Neural progenitor cell (in vitro differentiated cells): Measurements from ENCODE around the gene AMN1. TPM values are rescaled to one million over a fixed set of nuclear protein-coding genes. Genes with fewer than 3 reads are reported as not detected.

Experiments used
- DNase-seq: peaks from one replicate; pipeline ENCODE4 v3.0.0-alpha.2; 2016; ENCODE audit warnings: low spot score
- H2AFZ ChIP-seq: fragments of 200-600 bp; sonication (generic); replicated peaks from 2 replicates; pipeline ENCODE4 v1.6.1; 2016; ENCODE audit warnings: antibody characterized with exemption
- H3F3A ChIP-seq: fragments of 200-600 bp; sonication (generic); 2 replicates; pipeline ENCODE4 v1.6.1; 2016; ENCODE audit warnings: antibody characterized with exemption, low read depth
- H3K27ac ChIP-seq: fragments of 200-600 bp; sonication (generic); 2 replicates; pipeline ENCODE4 v1.5.1; 2016; ENCODE audit warnings: mild to moderate bottlenecking
- H3K27me3 ChIP-seq: fragments of 200-600 bp; sonication (generic); 2 replicates; pipeline ENCODE4 v1.6.1; 2016; ENCODE audit warnings: mild to moderate bottlenecking, moderate library complexity
- H3K36me3 ChIP-seq: fragments of 200-600 bp; sonication (generic); 2 replicates; pipeline ENCODE4 v1.5.1; 2016
- H3K4me1 ChIP-seq: fragments of 200-600 bp; sonication (generic); 2 replicates; pipeline ENCODE4 v1.6.1; 2016; ENCODE audit warnings: mixed run types
- H3K4me2 ChIP-seq: fragments of 200-600 bp; sonication (generic); 2 replicates; pipeline ENCODE4 v1.6.1; 2016
- H3K4me3 ChIP-seq: fragments of 200-600 bp; sonication (generic); 2 replicates; pipeline ENCODE4 v1.5.1; 2016
- H3K79me2 ChIP-seq: fragments of 200-600 bp; sonication (generic); 2 replicates; pipeline ENCODE4 v1.6.1; 2016; ENCODE audit warnings: low read depth
- H3K9ac ChIP-seq: fragments of 200-600 bp; sonication (generic); 2 replicates; pipeline ENCODE4 v1.6.1; 2016
- H3K9me3 ChIP-seq: fragments of 200-600 bp; sonication (generic); 2 replicates; pipeline ENCODE4 v1.5.1; 2016; ENCODE audit warnings: low read depth
- H4K20me1 ChIP-seq: fragments of 200-600 bp; sonication (generic); 2 replicates; pipeline ENCODE4 v1.6.1; 2016; ENCODE audit warnings: low read depth
- H3K27ac Mint-ChIP-seq: 3 replicates; pipeline ENCODE4 v1.8.0; 2021; ENCODE audit warnings: mixed read lengths
- H3K27me3 Mint-ChIP-seq: 2 replicates; pipeline ENCODE4 v1.8.0; 2022; ENCODE audit warnings: low read depth, mild to moderate bottlenecking, inconsistent platforms, moderate library complexity, mixed read lengths; ENCODE audit not compliant: insufficient read depth
- H3K36me3 Mint-ChIP-seq: 3 replicates; pipeline ENCODE4 v1.8.0; 2021; ENCODE audit warnings: mixed read lengths
- H3K4me1 Mint-ChIP-seq: 3 replicates; pipeline ENCODE4 v1.8.0; 2021; ENCODE audit warnings: mixed read lengths
- H3K4me3 Mint-ChIP-seq: 3 replicates; pipeline ENCODE4 v1.8.0; 2021; ENCODE audit warnings: mild to moderate bottlenecking, moderate library complexity, mixed read lengths
- H3K9me3 Mint-ChIP-seq: 3 replicates; pipeline ENCODE4 v1.8.0; 2020; ENCODE audit warnings: mixed read lengths
- CTCF ChIP-seq: fragments of 200-600 bp; sonication (generic); IDR thresholded peaks from 2 replicates; pipeline ENCODE4 v1.5.1; 2017; ENCODE audit warnings: antibody characterized with exemption, mild to moderate bottlenecking
- EZH2 ChIP-seq: fragments of 200-600 bp; sonication (generic); IDR thresholded peaks from 2 replicates; pipeline ENCODE4 v1.6.1; 2017; ENCODE audit warnings: antibody characterized with exemption, mild to moderate bottlenecking, moderate library complexity
- EZH2phosphoT487 ChIP-seq: fragments of 200-600 bp; sonication (generic); IDR thresholded peaks from 2 replicates; pipeline ENCODE4 v1.6.1; 2017; ENCODE audit warnings: antibody characterized with exemption
- total RNA-seq: library from RNA; depleted of rRNA; stranded (reverse); fragments of >200 nt; gene quantifications from 2 replicates; pipeline ENCODE4 v1.2.3, GENCODE V29; 2015; ENCODE audit warnings: low replicate concordance

The AMN1 gene
- total RNA-seq, 1 donor from 2014 or later, result 29.4 TPM

GRCh38 chr12:31740628-31741027 is 11.8 kb upstream of the AMN1 start:
- TF ChIP-seq CTCF (no peak), EZH2phosphoT487 (no peak), EZH2 (no peak)
- Histone ChIP-seq H3K79me2 (no peaks in the 10 kb centered on the region), H3K27ac (no peak overlapping the region), H3K9ac (no peak overlapping the region), H3K36me3 (no peaks in the 10 kb centered on the region), H3F3A (no peaks in the 10 kb centered on the region), H3K4me3 (no peak overlapping the region), H4K20me1 (no peaks in the 10 kb centered on the region), H3K27me3 (peaks cover 3% of the 10 kb centered on the region), H3K9me3 (no peaks in the 10 kb centered on the region), H3K4me1 (no peaks in the 10 kb centered on the region), H2AFZ (no peak overlapping the region), H3K4me2 (no peak overlapping the region)
- Mint-ChIP-seq H3K9me3 (no peaks in the 10 kb centered on the region), H3K36me3 (no peaks in the 10 kb centered on the region), H3K27ac (no peak overlapping the region), H3K4me1 (no peaks in the 10 kb centered on the region), H3K4me3 (no peak overlapping the region), H3K27me3 (no peaks in the 10 kb centered on the region)
- no peak for DNase-seq

GRCh38 chr12:31737763-31738162 is 8.9 kb upstream of the AMN1 start:
- TF ChIP-seq EZH2phosphoT487 (no peak), EZH2 (no peak), CTCF (no peak)
- Histone ChIP-seq H3F3A (no peaks in the 10 kb centered on the region), H3K36me3 (no peaks in the 10 kb centered on the region), H3K4me3 (no peak overlapping the region), H3K27ac (no peak overlapping the region), H3K9me3 (no peaks in the 10 kb centered on the region), H3K27me3 (peaks cover 2% of the 10 kb centered on the region), H3K4me2 (no peak overlapping the region), H2AFZ (no peak overlapping the region), H4K20me1 (no peaks in the 10 kb centered on the region), H3K9ac (no peak overlapping the region), H3K4me1 (no peaks in the 10 kb centered on the region), H3K79me2 (no peaks in the 10 kb centered on the region)
- Mint-ChIP-seq H3K9me3 (no peaks in the 10 kb centered on the region), H3K27me3 (peaks cover 2% of the 10 kb centered on the region), H3K36me3 (no peaks in the 10 kb centered on the region), H3K27ac (no peak overlapping the region), H3K4me3 (no peak overlapping the region), H3K4me1 (peaks cover 4% of the 10 kb centered on the region)
- DNase-seq, result no peak

DNA sequence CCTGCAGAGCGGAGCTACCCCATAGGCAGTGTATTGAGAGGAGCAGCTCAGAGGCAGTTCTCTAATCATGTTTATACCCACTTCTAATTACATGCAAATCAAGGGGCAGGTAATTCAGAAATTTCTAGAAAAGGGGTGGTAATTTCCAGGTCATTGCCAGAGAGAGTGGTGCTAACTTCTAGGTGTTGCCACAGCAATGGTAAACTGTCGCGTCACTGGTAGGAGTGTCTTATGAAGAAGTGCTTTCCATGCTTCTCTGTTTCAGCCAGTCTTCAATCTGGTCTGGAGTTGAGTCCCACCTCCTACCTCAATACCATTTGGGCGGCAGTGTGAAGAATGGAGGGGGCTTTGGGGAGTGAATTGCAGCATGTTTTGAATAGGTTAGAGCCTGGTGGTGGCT is 8.5 kb upstream of the AMN1 start:
- no peaks in the 10 kb centered on the region for H3K9me3 Mint-ChIP-seq
- Histone ChIP-seq H3K4me3 (no peak overlapping the region), H3K9me3 (no peaks in the 10 kb centered on the region), H3F3A (no peaks in the 10 kb centered on the region), H3K27ac (no peak overlapping the region), H3K4me2 (no peak overlapping the region), H3K9ac (no peak overlapping the region), H2AFZ (no peak overlapping the region), H3K36me3 (no peaks in the 10 kb centered on the region), H3K79me2 (no peaks in the 10 kb centered on the region), H3K4me1 (no peaks in the 10 kb centered on the region), H3K27me3 (no peaks in the 10 kb centered on the region), H4K20me1 (no peaks in the 10 kb centered on the region)
- DNase-seq, result no peak
- H3K27me3 Mint-ChIP-seq, result peaks cover 2% of the 10 kb centered on the region
- no peak overlapping the region for H3K4me3 Mint-ChIP-seq
- H3K27ac Mint-ChIP-seq, result peak overlapping the region; percentile 28
- peaks cover 4% of the 10 kb centered on the region for H3K4me1 Mint-ChIP-seq
- TF ChIP-seq EZH2phosphoT487 (no peak), CTCF (no peak), EZH2 (no peak)
- H3K36me3 Mint-ChIP-seq, result no peaks in the 10 kb centered on the region
